Fibroblast of lung (primary cell): ENCODE measurements around the gene ALDH1A2. TPM values are rescaled to one million over a fixed set of nuclear protein-coding genes. Genes with fewer than 3 reads are reported as not detected.

Experiments
- DNase-seq, 2 donors: peaks; one replicate each; pipeline versions ENCODE4 v3.0.0 to v3.0.0-alpha.2; 2010; ENCODE audit warnings: low read depth in 2 of 2
- H2AFZ ChIP-seq: 2 replicates; pipeline ENCODE4 v1.5.1; 2012; ENCODE audit warnings: low read length, control low read depth, inconsistent platforms
- H3K27ac ChIP-seq: 2 replicates; pipeline ENCODE4 v1.5.1; 2011; ENCODE audit warnings: low read length, control low read depth; ENCODE audit not compliant: insufficient read depth
- H3K27me3 ChIP-seq: 2 replicates; pipeline ENCODE4 v1.5.1; 2011; ENCODE audit warnings: mild to moderate bottlenecking, low read length; ENCODE audit not compliant: control insufficient read depth, insufficient read depth
- H3K36me3 ChIP-seq: 2 replicates; pipeline ENCODE4 v1.5.1; 2011; ENCODE audit warnings: low read length; ENCODE audit not compliant: control insufficient read depth, insufficient read depth
- H3K4me1 ChIP-seq: 2 replicates; pipeline ENCODE4 v1.5.1; 2011; ENCODE audit warnings: low read length; ENCODE audit not compliant: control insufficient read depth, insufficient read depth; ENCODE audit errors: extremely low read depth
- H3K4me2 ChIP-seq: 2 replicates; pipeline ENCODE4 v1.5.1; 2011; ENCODE audit warnings: low read length, control low read depth; ENCODE audit not compliant: insufficient read depth; ENCODE audit errors: extremely low read depth
- H3K4me3 ChIP-seq, 4 experiments: fragments of 200-600 bp in 1 of 4; sonication (generic) in 1 of 4; replicated peaks in 1 of 4; 2 replicates each; pipeline ENCODE4 v1.5.1; 2011 to 2016; ENCODE audit warnings: low read length in 4 of 4, low read depth in 3 of 4, mild to moderate bottlenecking in 3 of 4, control low read depth in 2 of 4, inconsistent platforms in 1 of 4, mixed read lengths in 1 of 4; ENCODE audit not compliant: insufficient read depth in 1 of 4; ENCODE audit errors: control extremely low read depth in 1 of 4
- H3K79me2 ChIP-seq: 2 replicates; pipeline ENCODE4 v1.5.1; 2012; ENCODE audit warnings: mild to moderate bottlenecking, low read length, inconsistent platforms; ENCODE audit not compliant: control insufficient read depth, insufficient read depth
- H3K9ac ChIP-seq: 2 replicates; pipeline ENCODE4 v1.5.1; 2011; ENCODE audit warnings: mild to moderate bottlenecking, low read length, control low read depth; ENCODE audit not compliant: insufficient read depth
- H3K9me3 ChIP-seq: 2 replicates; pipeline ENCODE4 v1.5.1; 2012; ENCODE audit warnings: low read depth, low read length; ENCODE audit not compliant: control insufficient read depth, insufficient read depth
- H4K20me1 ChIP-seq: 2 replicates; pipeline ENCODE4 v1.5.1; 2011; ENCODE audit warnings: low read length; ENCODE audit not compliant: control insufficient read depth, insufficient read depth; ENCODE audit errors: extremely low read depth
- CTCF ChIP-seq, 2 donors: IDR thresholded peaks in 1 of 2; conservative IDR thresholded peaks in 1 of 2; 1 replicate in 1 of 2; 2 replicates in 1 of 2; pipeline ENCODE4 v1.5.1; 2011 to 2012; ENCODE audit warnings: low read length in 2 of 2, control low read depth in 1 of 2, inconsistent platforms in 1 of 2, low read depth in 1 of 2, mild to moderate bottlenecking in 1 of 2
- EZH2 ChIP-seq: IDR thresholded peaks from 2 replicates; pipeline ENCODE4 v1.5.1; 2012; ENCODE audit warnings: low read length, control low read depth, mild to moderate bottlenecking; ENCODE audit errors: missing control alignments
- polyA plus RNA-seq, 2 donors: library from polyadenylated mRNA; depleted of rRNA in 1 of 2; stranded (reverse) in 1 of 2; unstranded in 1 of 2; fragments of >200 nt; gene quantifications; 2 replicates each; pipeline ENCODE4 v1.2.1, GENCODE V29; 2011 to 2012; ENCODE audit warnings: missing spikeins in 1 of 2
- total RNA-seq: library from RNA; depleted of rRNA; stranded (reverse); fragments of >200 nt; gene quantifications from 2 replicates; pipeline ENCODE4 v1.2.1, GENCODE V29; 2014

Gene ALDH1A2
- total and polyA plus RNA-seq, 2 donors (not counting 1 experiment from before 2014, with no cell fraction given): 1.1 to 2.3 TPM

- H3K27me3 ChIP-seq: no peaks in the 10 kb centered on the region
- H3K27ac ChIP-seq: no peak overlapping the region
- H3K79me2 ChIP-seq: no peaks in the 10 kb centered on the region
- H2AFZ ChIP-seq: no peak overlapping the region
- H3K4me3 ChIP-seq: no peak overlapping the region
- no peaks in the 10 kb centered on the region for H3K9me3 ChIP-seq
- no peak overlapping the region for H3K9ac ChIP-seq
- H3K4me1 ChIP-seq: no peaks in the 10 kb centered on the region
- no peaks in the 10 kb centered on the region for H3K36me3 ChIP-seq
- H3K4me2 ChIP-seq: no peak overlapping the region
- TF ChIP-seq EZH2: no peak
- no peak for TF ChIP-seq CTCF (conservative IDR thresholded peaks at IDR 0.05 in 1 of 2, IDR thresholded peaks at IDR 0.05 in 1 of 2; ENCODE audit: low read depth in 1 of 2, low read length in 2 of 2)
- DNase-seq: no peak
- no peaks in the 10 kb centered on the region for H4K20me1 ChIP-seq
Observed at GRCh38 chr15:58040150-58040549, 25.4 kb downstream of the ALDH1A2 start.

GRCh38 chr15:58039079-58040035 lies 26.2 kb downstream of the ALDH1A2 start:
- no peak for TF ChIP-seq EZH2
- no peak for TF ChIP-seq CTCF (conservative IDR thresholded peaks at IDR 0.05 in 1 of 2, IDR thresholded peaks at IDR 0.05 in 1 of 2; ENCODE audit: low read depth in 1 of 2, low read length in 2 of 2)
- Histone ChIP-seq H3K9me3 (no peaks in the 10 kb centered on the region), H3K4me2 (no peak overlapping the region), H3K36me3 (no peaks in the 10 kb centered on the region), H4K20me1 (no peaks in the 10 kb centered on the region), H3K27me3 (no peaks in the 10 kb centered on the region), H3K4me3 (no peak overlapping the region), H3K9ac (no peak overlapping the region), H3K27ac (no peak overlapping the region), H3K4me1 (no peaks in the 10 kb centered on the region), H2AFZ (no peak overlapping the region), H3K79me2 (no peaks in the 10 kb centered on the region)
- no peak for DNase-seq

GRCh38 chr15:58038426-58039078 lies 27.0 kb downstream of the ALDH1A2 start:
- no peak overlapping the region for H3K9ac ChIP-seq
- no peaks in the 10 kb centered on the region for H3K27me3 ChIP-seq
- no peaks in the 10 kb centered on the region for H4K20me1 ChIP-seq
- no peaks in the 10 kb centered on the region for H3K9me3 ChIP-seq
- TF ChIP-seq EZH2: no peak
- no peak for TF ChIP-seq CTCF (conservative IDR thresholded peaks at IDR 0.05 in 1 of 2, IDR thresholded peaks at IDR 0.05 in 1 of 2; ENCODE audit: low read depth in 1 of 2, low read length in 2 of 2)
- no peak overlapping the region for H3K4me3 ChIP-seq
- H3K79me2 ChIP-seq: no peaks in the 10 kb centered on the region
- peak; percentile 42 to 75 for DNase-seq
- no peak overlapping the region for H2AFZ ChIP-seq
- H3K4me1 ChIP-seq: no peaks in the 10 kb centered on the region
- H3K36me3 ChIP-seq: no peaks in the 10 kb centered on the region
- no peak overlapping the region for H3K4me2 ChIP-seq
- no peak overlapping the region for H3K27ac ChIP-seq
